Stimulated activated CD8-positive, alpha-beta memory T cell treated with anti-CD3 and anti-CD28 coated beads, Interleukin-12 subunit alpha, Interleukin-12 subunit beta, amount 100 ng/mL, for 1 hour (primary cell): Measurements from ENCODE around the gene APBA1.
"Not testable (repeated sequence)": the region's sequence is repeated elsewhere in the genome, so short reads cannot be mapped to it uniquely, and the experiment has no call there.

Source experiments
- DNase-seq: peaks from one replicate; pipeline ENCODE4 v3.0.0-alpha.2; 2020; ENCODE audit warnings: low read depth

The APBA1 gene

DNA sequence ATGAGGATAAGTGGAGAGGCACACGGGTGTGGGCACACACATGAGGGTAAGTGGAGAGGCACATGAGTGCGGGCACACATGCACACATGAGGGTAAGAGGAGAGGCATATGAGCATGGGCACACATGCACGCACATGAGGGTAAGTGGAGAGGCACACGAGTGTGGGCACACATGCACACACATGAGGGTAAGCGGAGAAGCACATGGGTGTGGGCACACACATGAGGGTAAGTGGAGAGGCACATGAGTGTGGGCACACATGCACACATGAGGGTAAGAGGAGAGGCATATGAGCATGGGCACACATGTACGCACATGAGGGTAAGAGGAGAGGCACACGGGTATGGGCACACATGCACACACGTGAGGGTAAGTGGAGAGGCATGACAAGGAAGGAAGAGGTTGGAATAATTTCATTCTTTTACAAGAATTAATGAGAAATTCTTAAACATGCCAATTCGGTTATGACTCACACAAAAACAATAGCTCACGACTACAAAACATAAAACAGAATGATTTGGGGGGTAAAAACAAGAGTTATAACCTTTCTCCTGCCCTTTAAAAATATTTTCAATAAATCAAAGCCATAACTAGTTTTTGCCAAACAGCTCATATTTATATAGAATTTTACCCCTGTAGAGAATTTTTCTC is 67.5 kb downstream of the APBA1 start:
- no peak for DNase-seq

DNA sequence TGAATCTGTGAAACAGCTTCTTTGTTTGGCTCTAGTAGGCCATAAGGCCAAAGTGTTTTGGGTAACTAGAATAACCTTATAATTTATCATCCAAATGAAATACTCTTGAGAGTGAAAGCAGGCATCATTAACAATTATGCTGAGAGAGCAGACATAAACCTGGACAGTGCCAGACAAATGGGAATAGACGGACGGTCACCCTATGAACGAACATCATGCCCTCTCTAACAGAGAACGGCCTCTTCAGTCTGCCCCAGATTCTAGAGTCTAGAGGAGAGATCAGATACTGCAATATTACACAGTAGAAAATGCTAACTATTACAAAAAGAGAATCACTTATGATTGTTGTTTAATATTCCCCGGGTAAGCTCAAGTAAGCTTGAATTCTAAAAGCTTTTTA is 68.5 kb downstream of the APBA1 start:
- DNase-seq = no peak

DNA sequence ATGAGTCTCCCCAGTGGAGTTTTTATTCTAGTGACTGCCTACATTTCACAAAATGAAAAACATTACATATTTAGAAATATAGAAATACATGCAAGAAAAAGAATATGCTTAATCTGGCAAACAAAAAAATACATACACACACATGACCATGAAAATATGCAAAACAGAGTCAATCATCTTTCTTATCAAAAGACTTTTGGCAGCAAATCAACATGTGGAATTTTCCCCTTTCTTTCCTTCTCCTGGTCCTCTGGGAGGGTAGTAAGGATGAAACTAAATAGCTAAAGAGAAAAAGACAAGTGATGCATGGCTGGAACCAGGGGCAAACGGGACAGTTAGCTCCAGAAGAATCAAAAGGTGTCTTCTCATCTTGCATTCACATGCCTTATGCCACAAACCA is 69.4 kb downstream of the APBA1 start:
- DNase-seq = no peak

DNA sequence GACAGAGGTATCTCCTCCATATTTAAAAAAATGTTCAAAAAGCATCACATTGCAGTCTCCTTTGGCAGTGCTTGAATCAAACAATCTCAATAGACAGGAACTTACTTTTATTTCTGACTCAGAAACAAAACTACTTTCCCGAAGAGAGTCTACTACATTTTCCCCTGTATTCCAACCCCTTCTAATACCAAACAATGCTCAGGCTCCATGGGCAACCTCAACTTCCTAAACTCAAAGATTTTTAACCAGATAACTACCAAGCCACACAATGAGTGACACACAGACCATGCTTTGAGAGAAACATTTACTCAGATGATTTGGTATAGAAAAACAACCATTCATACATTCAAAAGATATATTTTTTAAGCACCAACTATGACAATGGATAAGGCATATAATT is 70.5 kb downstream of the APBA1 start:
- DNase-seq = no peak

DNA sequence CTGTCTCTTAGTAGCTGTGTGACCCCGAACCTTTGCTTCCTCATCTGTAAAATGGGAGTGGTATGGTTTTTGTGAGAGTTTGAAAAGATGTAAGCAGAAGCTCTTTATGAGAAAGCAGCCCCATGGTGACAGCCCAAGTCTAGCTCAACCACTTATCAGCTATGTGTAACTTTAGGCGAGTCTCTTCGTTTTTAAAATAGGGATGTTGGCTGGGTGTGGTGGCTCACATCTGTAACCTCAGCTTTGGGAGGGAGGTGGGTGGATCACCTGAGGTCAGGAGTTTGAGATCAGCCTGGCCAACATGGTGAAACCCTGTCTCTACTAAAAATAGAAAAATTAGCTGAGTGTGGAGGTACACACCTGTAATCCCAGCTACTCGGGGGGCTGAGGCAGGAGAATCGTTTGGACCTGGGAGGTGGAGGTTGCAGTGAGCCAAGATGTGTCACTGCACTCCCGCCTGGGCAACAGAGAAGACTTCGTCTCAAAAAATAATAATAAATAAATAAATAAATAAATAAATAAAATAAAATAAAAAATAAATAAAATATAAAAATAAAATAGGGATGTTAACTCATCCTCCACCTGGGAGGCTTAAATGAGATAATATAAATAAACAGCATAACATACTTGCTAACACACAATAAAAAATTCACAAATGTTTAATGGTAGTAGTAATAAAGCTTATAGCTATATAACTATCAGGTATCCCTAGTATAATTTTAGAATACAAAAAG is 71.7 kb downstream of the APBA1 start:
- DNase-seq = no peak

DNA sequence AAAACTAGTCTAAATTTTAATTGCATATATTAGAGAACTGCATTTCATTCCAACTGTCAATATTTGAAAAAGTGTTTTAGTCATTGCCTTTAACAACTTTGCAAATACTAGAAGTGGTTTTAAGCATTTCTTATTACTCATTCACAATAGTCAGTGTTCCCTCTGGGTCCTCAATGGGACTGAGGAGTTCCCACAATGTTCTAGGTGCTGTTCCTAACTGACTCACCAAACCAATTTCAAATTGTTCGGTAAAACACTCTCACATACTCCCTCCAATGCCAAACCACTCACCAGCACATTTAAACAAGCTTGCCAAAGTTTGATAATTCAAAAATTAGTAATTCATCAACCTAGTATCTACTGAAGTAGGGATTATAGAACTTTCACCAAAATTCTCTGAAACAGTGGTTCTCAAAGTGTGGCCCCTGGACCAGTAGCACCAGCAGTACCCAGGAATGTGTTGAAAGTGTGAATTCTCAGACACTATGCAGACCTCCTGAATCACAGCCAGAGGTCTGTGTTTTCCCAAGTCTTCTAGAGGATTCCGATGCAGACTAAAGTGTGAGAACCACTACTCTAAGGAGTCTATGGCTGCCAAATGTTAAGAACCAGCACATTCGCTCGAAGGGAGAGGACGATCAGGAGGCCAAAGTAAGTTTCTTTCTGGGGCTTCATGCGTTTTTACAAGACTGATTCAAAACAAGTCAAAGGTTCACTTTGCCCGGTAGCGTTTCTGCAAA is 72.8 kb downstream of the APBA1 start:
- DNase-seq = no peak

DNA sequence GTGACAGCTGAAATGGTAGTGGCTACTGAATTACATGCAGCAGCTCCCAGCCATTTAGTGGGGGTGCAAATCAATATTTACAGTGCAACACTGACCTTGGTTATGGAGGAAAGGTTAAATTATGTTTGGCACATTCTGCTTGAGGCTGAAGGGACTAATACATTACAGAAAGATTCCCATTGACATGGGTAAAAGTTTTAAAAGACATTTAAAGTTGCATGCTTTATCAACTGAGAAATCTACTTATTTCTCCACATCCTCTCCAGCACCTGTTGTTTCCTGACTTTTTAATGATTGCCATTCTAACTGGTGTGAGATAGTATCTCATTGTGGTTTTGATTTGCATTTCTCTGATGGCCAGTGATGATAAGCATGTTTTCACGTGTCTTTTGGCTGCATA is 75.3 kb downstream of the APBA1 start:
- DNase-seq = not testable (repeated sequence)

DNA sequence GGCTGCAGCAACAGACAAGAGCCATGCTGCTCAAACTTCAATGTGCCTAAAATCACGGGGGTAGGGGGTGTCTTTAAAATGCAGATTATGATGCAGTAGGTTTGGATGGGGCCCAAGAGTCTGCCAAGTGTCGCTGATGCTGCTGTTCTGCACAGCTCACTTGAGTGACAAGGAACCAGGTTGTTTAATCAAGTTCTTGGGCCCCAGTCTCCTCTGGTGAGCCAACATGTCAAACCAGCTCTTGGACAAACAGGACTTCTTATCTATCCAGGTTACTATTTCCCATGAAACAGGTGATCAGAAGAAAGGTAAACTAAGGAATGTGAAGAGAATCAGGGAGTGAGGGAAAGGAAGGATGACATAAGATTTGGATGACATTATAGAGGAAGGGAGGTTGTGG is 78.0 kb downstream of the APBA1 start:
- DNase-seq = no peak

DNA sequence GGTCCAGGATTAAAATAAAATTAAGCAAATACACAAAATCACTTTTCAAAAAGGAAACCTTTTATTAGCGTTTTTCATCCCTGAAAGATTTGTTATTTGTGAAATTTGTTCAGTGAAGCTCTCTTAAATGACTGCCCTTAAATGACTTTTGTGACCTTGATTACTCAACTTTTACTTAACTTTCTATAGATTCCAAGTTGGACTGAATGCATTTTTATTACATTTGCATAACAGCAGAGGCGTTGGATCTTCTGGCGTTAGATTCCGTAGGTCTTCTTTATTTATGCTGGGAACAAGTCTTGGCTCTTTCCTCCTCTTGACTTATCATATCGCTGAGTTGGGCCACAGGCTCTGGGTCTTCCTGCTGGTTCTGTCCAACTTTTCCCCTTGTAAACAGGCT is 78.4 kb downstream of the APBA1 start:
- DNase-seq = no peak

DNA sequence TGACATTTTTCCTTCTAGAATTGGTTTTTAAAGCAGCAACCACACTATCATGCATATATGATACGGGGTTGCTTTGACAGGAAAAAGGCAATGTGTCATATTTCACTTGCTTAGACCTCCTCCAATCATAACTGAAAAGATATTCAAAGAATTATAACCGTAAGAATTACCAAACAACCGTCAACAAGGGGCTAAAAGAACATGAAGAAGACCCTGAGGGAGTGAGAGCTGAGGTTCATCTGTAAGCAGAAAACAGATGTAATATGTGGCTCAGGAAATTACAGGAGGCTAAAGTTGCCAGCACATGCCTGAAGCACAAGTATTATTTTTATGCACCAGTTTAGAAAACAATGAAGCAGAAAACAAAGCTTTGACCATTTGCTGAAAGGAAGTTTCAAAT is 78.9 kb downstream of the APBA1 start:
- DNase-seq = no peak

DNA sequence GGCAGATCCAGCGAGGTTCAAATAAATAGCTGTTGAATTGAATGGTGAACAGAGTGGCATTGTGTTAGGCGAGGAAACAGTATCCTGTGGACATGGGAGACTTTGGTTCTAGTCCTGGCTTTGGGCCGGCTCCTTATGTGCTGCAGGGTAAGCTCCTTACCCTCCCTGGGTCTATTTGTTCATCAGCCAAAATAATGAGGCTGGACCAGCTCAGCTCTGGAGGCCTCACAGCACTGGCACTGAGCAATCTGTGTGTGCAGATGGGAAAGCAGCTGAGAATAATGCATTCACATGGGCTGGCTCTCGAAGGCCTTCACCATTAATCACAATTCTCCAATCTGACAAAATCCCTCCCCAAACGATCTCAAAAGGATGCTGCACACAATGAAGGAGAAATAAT is 81.9 kb downstream of the APBA1 start:
- DNase-seq = no peak

DNA sequence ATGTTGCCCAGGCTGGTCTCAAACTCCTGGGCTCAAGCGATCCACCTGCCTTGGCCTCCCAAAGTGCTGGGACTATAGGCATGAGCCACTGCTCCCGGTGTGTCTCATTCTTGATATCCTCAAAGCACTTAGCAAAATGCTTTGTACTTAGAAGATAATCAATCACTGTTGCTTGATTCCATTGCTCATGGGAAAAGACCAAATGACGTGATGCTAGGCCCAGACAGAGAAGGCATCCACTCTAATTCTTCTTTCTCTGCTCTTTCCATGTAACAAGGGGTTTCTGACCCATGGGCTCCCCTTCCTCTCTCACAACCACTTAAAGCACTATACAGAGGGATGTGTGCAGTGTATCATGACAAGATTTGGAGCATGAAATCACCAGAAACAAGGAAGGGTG is 83.0 kb downstream of the APBA1 start:
- DNase-seq = no peak

DNA sequence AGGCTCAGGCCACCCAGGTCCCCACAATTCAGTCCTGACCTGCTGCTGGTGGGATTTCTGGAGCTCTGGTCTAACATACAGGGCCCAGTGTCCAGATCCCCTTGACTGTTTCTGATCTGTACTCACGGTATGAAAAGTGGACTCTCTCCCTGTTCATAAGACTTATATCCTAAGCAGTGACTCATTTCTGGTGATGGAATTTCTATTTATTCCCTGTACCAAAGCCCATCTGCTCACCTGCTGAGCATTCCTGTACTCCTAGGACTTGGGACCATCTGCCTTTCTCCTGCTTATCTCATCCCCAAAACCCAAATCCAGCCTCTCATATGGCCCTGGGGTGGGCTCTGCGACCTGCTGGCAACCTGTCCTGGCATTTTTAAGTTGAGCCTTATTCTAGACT is 86.6 kb downstream of the APBA1 start:
- no peak for DNase-seq

DNA sequence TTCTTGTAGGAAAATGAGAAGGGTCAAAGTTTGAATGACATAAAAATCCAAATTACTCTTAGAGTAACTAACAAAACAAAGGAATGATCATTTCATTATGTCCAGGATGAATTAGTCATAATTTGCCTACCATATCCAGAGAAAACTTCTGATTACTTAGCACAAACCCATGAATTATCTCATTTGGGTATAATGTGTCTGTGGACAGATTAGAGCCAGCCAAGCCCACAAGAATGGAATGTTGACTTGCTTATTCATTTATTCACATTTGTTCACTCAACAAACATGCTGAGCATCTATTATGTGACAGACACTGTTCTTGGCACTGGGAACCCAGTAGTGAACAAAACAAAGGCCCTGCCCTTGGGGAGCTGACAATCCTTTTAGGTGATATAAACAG is 87.4 kb downstream of the APBA1 start:
- no peak for DNase-seq

DNA sequence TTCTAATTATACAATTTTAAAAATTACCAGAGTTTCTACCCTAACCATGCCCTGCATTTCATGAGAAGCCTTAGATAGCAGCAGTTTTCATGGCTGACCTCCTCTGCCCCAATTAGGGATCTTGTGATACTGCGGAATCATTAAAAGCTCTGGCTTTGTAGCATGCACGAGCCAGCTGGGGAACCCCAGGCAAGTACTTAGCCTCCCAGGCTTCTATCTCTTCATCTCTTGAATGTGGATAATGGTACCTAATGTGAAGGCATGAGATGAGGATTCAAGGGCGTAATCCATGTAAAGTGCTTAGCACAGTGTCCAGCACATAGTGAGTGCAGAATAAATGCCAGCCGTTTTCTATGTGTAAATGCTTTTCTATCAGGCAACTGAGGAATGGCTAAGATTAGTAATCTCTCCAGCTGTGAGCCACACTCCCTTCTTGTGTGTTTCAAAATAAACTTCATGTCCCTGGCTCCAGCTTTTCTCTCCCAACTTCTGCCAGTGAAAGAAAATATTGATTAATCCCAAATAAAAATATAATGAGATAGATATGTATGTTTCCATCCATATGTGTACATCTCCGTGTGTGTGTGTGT is 88.4 kb downstream of the APBA1 start:
- DNase-seq = no peak

DNA sequence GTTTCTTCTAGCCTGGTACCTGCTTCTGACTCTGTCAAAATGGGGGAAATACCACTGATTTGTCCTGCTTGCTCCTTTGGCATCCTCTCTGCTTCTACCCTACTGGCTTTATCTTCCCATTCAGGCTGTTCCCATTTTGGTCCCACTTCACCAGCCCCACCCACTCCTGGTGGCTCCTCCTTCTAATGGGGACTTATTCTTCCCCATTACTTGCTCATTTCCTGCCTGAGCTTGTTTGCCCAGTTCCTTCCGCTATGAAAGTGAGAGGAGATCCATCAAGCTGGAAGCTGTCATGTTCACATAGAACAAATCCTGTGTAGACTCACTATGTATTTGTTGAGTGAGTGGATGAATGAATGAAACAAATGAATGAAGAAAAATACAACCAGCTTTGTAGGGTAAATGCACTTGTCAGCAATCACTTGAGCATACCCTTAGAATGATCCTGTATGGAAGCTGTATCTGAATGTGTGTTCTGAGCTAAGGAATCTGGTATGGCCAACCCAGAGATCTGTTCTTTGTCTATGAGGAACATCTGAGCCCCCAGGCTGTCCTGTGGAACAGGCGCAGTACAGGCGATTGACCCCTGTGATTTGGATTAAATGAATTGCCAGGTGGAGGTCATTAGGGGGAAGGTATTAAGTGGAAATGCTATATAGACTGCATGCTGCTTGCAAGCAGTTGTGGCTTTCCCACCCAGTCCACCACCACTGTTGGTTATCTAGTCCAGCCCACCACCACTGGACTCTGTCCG is 89.5 kb downstream of the APBA1 start:
- no peak for DNase-seq

DNA sequence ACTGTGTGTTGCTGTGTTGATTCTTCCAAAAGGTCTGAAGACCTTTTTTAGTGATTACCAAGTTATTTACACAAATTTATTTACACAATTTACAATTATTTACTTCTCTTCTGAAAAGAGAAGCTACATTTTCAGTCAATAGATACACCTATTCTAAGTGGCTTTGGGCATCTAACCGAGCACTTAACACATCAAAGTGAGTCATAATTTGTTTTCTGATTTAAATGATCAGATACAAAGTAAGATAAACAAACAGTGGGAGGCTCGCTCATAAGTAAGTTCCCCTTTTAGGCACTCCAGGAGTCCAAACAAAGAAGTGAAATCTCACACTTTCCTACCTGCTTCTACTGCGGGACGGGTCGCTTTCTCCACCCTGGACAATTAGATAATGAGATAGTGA is 90.2 kb downstream of the APBA1 start:
- no peak for DNase-seq

DNA sequence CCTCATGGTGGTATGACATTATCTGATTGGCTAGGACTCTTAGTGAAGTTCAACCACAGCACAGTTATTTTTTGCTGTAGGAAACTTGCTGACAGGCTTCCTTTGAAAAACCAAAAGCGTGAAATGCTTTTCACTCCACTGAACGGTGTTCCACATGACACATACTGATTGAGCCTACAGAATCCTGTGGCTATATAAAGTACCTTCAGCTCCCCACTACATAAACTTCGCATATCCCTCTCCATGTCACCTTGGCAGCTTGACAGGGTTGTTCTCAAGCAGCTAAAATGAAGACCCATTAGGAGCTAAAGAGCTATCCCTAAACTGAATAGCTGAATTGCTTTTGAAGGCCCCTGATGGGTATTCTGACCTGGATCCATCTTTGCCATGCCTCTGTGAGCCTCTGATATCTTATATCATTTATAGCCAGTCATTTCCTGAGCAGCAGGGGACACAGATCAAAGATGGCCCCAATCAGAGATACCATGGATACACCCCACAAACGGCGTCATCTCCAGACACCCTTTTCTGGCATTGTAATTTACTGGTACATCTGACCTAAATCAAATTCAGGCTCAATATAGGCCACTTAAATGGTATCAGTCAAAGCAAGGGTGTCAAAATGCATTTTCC is 91.5 kb downstream of the APBA1 start:
- DNase-seq = no peak

DNA sequence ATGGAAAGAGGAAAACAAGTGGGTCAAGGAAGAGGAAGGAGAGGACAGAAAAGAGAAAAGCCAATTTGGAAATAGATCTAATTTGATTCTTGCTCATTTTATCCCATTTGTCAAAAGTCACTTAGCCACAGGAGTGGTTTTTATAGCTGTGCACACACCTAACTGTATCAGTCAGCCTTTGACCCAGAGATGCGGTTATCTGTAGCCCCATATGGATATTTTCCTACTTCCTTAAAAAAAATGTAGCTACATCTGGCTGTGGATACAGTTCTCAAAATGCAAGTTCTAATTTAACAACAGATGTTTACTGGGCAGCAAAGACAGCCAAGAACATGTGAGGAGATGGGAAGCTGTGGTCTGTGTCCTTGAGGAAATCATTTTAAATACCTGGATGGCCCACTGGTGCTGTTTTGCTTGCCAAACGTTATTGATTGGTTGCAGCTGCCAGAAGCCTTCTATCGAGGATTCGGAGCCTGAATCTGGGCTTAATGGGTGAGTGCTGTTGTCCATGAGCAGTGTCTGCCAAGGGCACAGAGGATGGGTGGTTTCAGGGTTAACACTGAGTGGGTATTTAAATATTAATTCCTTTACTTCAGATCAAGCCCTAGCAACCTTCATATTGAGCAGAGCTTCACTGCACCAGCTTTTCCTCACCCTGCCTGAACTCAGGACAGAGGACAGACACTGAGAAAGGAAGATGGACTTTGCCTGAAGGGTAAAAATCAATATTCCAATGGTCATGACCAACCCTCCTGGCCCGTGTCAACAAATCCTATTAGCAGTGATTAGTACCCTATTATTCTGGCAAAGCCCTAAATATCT is 92.2 kb downstream of the APBA1 start:
- no peak for DNase-seq

DNA sequence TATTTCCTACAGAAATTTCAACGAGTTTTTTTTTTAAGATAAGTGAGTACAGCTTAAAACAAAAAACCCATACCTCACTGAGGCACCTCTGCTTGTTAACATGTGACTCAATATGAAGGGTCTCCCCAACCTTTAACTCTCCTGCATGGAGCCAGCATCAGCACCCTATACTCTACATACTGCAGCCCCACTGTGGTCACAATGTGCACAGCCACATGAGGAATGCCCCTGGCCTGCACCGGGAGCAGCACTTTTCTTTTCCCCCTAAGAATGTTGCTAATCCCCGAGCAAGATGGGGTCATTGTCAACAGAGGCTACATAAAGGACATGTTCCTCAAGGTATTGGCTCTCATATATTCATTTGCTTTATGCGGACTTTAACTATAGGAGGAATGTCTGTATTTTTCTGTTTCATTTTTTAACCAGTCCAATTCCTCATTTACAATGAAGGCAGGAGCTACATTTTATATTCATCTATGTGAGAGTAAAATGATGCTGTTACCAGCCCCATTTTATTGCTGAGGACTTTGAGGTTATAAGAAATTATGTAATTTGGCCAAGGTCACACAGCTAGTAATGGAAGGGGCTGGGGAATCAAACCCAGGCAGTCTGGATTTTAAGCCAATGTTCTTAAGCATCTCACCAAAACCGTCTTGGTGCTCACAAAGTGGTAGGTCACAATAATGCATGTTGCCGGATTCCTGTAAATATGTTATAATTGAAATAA is 93.0 kb downstream of the APBA1 start:
- no peak for DNase-seq
